ENCODE results near the gene GRIA4. TPM values are rescaled to one million over a fixed set of nuclear protein-coding genes. Genes with fewer than 3 reads are reported as not detected.
A peak's percentile ranks its signal among the peaks of the same experiment; 100 is the strongest.

Gene GRIA4
- total RNA-seq (ENCODE audit: unreplicated experiment): 8.7 TPM
- long read RNA-seq, partial matches to known transcripts: 1 of 2 reads
- long read RNA-seq, other reads (novel, unspliced or antisense): 0 of 2 reads

- Mint-ChIP-seq H3K9me3 (ENCODE audit: unreplicated experiment) (no peaks in the 10 kb centered on the region), H3K27me3 (ENCODE audit: unreplicated experiment) (peaks cover 1% of the 10 kb centered on the region), H3K4me1 (ENCODE audit: unreplicated experiment) (peaks cover 20% of the 10 kb centered on the region), H3K36me3 (ENCODE audit: low read depth, unreplicated experiment) (no peaks in the 10 kb centered on the region), H3K4me3 (ENCODE audit: unreplicated experiment) (peak within 1 kb of the TSS; percentile 84), H3K27ac (ENCODE audit: unreplicated experiment) (no peak within 1 kb of the TSS)
- peak; percentile 58 for DNase-seq (ENCODE audit: low spot score)
- TF ChIP-seq, protein P1, sequence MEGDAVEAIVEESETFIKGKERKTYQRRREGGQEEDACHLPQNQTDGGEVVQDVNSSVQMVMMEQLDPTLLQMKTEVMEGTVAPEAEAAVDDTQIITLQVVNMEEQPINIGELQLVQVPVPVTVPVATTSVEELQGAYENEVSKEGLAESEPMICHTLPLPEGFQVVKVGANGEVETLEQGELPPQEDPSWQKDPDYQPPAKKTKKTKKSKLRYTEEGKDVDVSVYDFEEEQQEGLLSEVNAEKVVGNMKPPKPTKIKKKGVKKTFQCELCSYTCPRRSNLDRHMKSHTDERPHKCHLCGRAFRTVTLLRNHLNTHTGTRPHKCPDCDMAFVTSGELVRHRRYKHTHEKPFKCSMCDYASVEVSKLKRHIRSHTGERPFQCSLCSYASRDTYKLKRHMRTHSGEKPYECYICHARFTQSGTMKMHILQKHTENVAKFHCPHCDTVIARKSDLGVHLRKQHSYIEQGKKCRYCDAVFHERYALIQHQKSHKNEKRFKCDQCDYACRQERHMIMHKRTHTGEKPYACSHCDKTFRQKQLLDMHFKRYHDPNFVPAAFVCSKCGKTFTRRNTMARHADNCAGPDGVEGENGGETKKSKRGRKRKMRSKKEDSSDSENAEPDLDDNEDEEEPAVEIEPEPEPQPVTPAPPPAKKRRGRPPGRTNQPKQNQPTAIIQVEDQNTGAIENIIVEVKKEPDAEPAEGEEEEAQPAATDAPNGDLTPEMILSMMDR (IDR thresholded peaks at IDR 0.05; ENCODE audit: unreplicated experiment): no peak
Observed at GRCh38 chr11:105609832-105610781, at the start of gene GRIA4. Gene GRIA4 (plus strand): TSS chr11:105610073. CDS start chr11:105610998, 925 bp downstream.

DNA sequence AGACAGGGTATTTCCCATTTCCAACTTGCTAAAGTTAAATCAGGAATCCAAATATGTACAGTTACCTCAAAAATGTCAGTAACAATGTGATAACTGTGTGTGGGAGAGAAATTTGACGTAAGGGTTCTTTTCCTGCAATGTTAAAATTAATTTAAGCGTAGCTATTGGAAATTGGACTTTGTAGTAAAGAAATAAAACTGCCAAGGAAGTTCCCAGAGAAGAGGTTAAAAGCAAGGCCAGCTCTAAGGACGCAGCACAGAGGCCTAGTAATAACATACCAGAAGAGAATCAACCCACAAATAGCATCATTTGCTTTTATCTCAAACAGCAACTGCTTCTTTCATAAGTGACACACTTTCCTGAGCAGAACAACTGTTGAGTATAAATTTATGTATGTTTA lies 36.8 kb upstream of the GRIA4 start:
- no peak for DNase-seq (ENCODE audit: low spot score)
- no peak overlapping the region for H3K27ac Mint-ChIP-seq (ENCODE audit: unreplicated experiment)
- no peaks in the 10 kb centered on the region for H3K27me3 Mint-ChIP-seq (ENCODE audit: unreplicated experiment)
- H3K4me3 Mint-ChIP-seq (ENCODE audit: unreplicated experiment): no peak overlapping the region
- H3K36me3 Mint-ChIP-seq (ENCODE audit: low read depth, unreplicated experiment): no peaks in the 10 kb centered on the region
- TF ChIP-seq, protein P1 (IDR thresholded peaks at IDR 0.05; ENCODE audit: unreplicated experiment): no peak
- no peaks in the 10 kb centered on the region for H3K9me3 Mint-ChIP-seq (ENCODE audit: unreplicated experiment)
- H3K4me1 Mint-ChIP-seq (ENCODE audit: unreplicated experiment): no peaks in the 10 kb centered on the region

DNA sequence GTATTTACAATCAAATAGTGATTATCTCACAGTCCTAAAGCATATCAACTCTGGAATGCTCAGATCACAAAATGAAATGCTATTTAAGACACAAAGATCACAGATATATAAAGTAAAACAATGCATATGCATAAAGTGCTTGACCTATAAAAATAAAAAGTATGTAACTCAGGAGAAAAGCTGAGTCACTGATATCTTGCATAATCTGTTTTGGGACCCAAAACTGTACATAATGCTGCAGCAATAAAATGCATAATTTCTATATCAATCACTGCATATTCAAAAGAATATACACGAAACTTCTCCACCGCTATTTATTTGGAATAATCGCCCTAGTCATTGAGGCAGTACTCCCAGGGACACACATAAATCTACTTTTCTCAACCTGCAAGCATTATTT lies 34.9 kb upstream of the GRIA4 start:
- Mint-ChIP-seq H3K36me3 (ENCODE audit: low read depth, unreplicated experiment) (no peaks in the 10 kb centered on the region), H3K27ac (ENCODE audit: unreplicated experiment) (no peak overlapping the region), H3K9me3 (ENCODE audit: unreplicated experiment) (no peaks in the 10 kb centered on the region), H3K4me1 (ENCODE audit: unreplicated experiment) (no peaks in the 10 kb centered on the region), H3K4me3 (ENCODE audit: unreplicated experiment) (no peak overlapping the region), H3K27me3 (ENCODE audit: unreplicated experiment) (no peaks in the 10 kb centered on the region)
- TF ChIP-seq, protein P1 (IDR thresholded peaks at IDR 0.05; ENCODE audit: unreplicated experiment): no peak
- no peak for DNase-seq (ENCODE audit: low spot score)

GRCh38 chr11:105577641-105578040 lies 32.2 kb upstream of the GRIA4 start:
- Mint-ChIP-seq H3K27ac (ENCODE audit: unreplicated experiment) (no peak overlapping the region), H3K4me1 (ENCODE audit: unreplicated experiment) (no peaks in the 10 kb centered on the region), H3K36me3 (ENCODE audit: low read depth, unreplicated experiment) (no peaks in the 10 kb centered on the region), H3K27me3 (ENCODE audit: unreplicated experiment) (no peaks in the 10 kb centered on the region), H3K4me3 (ENCODE audit: unreplicated experiment) (no peak overlapping the region), H3K9me3 (ENCODE audit: unreplicated experiment) (no peaks in the 10 kb centered on the region)
- DNase-seq (ENCODE audit: low spot score): no peak
- TF ChIP-seq, protein P1 (IDR thresholded peaks at IDR 0.05; ENCODE audit: unreplicated experiment): peak; percentile 35

GRCh38 chr11:105579111-105579510 lies 30.8 kb upstream of the GRIA4 start:
- no peak for DNase-seq (ENCODE audit: low spot score)
- H3K27ac Mint-ChIP-seq (ENCODE audit: unreplicated experiment): no peak overlapping the region
- TF ChIP-seq, protein P1 (IDR thresholded peaks at IDR 0.05; ENCODE audit: unreplicated experiment): peak; percentile 22
- H3K9me3 Mint-ChIP-seq (ENCODE audit: unreplicated experiment): no peaks in the 10 kb centered on the region
- H3K27me3 Mint-ChIP-seq (ENCODE audit: unreplicated experiment): no peaks in the 10 kb centered on the region
- no peaks in the 10 kb centered on the region for H3K4me1 Mint-ChIP-seq (ENCODE audit: unreplicated experiment)
- no peaks in the 10 kb centered on the region for H3K36me3 Mint-ChIP-seq (ENCODE audit: low read depth, unreplicated experiment)
- no peak overlapping the region for H3K4me3 Mint-ChIP-seq (ENCODE audit: unreplicated experiment)
